Ovary (tissue), 9 donors: ENCODE data around the gene IGSF11. TPM values are rescaled to one million over a fixed set of nuclear protein-coding genes. Genes with fewer than 3 reads are reported as not detected.

Experiments used
- DNase-seq, 5 donors: peaks; one replicate each; pipeline ENCODE4 v3.0.0-alpha.2; 2019 to 2020
- H3K27ac ChIP-seq, 2 donors: fragments of 200-600 bp; one replicate each; pipeline versions ENCODE4 v1.5.1 to v1.8.0; 2019 to 2022
- H3K27me3 ChIP-seq: fragments of 200-600 bp; one replicate; pipeline ENCODE4 v1.8.0; 2022
- H3K36me3 ChIP-seq: fragments of 200-600 bp; sonication (generic); one replicate; pipeline ENCODE4 v1.5.1; 2019
- H3K4me1 ChIP-seq: one replicate; pipeline ENCODE4 v1.8.1; 2013; ENCODE audit warnings: mild to moderate bottlenecking, moderate library complexity; ENCODE audit not compliant: insufficient read depth
- H3K4me3 ChIP-seq: fragments of 200-600 bp; sonication (generic); one replicate; pipeline ENCODE4 v1.5.1; 2017
- H3K9me3 ChIP-seq, 2 donors: fragments of 200-600 bp in 1 of 2; sonication (generic) in 1 of 2; one replicate each; pipeline versions ENCODE4 v1.5.1 to v1.8.1; 2013 to 2019; ENCODE audit warnings: mild to moderate bottlenecking in 1 of 2, moderate library complexity in 1 of 2
- EP300 ChIP-seq: sonication (generic); formaldehyde crosslinking; IDR thresholded peaks from one replicate; pipeline ENCODE4 v1.6.1; 2017; ENCODE audit warnings: antibody characterized with exemption
- POLR2A ChIP-seq: fragments of 450-650 bp; IDR thresholded peaks from one replicate; pipeline ENCODE4 v1.6.1; 2017; ENCODE audit warnings: antibody characterized with exemption, mild to moderate bottlenecking, moderate library complexity
- WGBS, 3 donors: extraction: QIAGEN DNeasy Blood & Tissue Kit in 1 of 3; methylation state at CpG; one replicate each; pipeline versions ENCODE4 v1.1.5 to v1.1.7; 2013 to 2017; 5-methylcytosine and 5-hydroxymethylcytosine counted together
- intact Hi-C, 4 donors: fragments of 100-400 bp; cut with DNase I; formaldehyde crosslinking; loops; one replicate each; pipeline versions ENCODE4 v1.11.0 to v1.15.1; 2022 to 2023
- polyA plus RNA-seq, 2 donors: library from polyadenylated mRNA; stranded (reverse); fragments of 200-250 nt in 1 of 2; fragments of 350-450 nt in 1 of 2; fragmentation: Illumina TruSeq in 1 of 2; extraction: RNeasy Lipid Tissue Mini Kit (QIAGEN cat#74804) in 1 of 2; gene quantifications; one replicate each; pipeline ENCODE4 v1.2.3, GENCODE V29; 2013 to 2014
- total RNA-seq, 7 donors: library from RNA; depleted of rRNA in 2 of 7; stranded (reverse); fragments of >200 nt in 2 of 7; fragmentation: NEBNext Ultra II Directional in 3 of 7; extraction: Animal tissue kit (Norgen Biotek cat#: 25700) in 3 of 7; gene quantifications; one replicate each; pipeline versions ENCODE4 v1.1.0 to v1.2.4, GENCODE V29; 2016 to 2023
- TF ChIP-seq, protein P1 (sequence below), 3 donors: fragments of 450-650 bp in 2 of 3; fragments of 200-600 bp in 1 of 3; IDR thresholded peaks; one replicate each; pipeline versions ENCODE4 v1.5.1 to v1.8.0; 2016 to 2022; ENCODE audit warnings: antibody characterized with exemption in 3 of 3, mild to moderate bottlenecking in 1 of 3
- donor health status: DM: no; HTN: no; CAD: no; lungs with moderate emphysema.
- donor health status: DM: no; HTN: no; CAD: no.
- donor health status: Bipolar disorder and iron deficiency.
- donor health status: DM: yes; HTN: yes; CAD: no.
- donor health status: DM: no; HTN: no; CAD: no.
- donor health status: DM: yes; HTN: yes; CAD: no.

IGSF11 gene
- total and polyA plus RNA-seq, 9 donors = 8.9 to 22.3 (median 16.8) TPM

GRCh38 chr3:119018690-119019463 lies 15.8 kb downstream of the IGSF11 start:
- Histone ChIP-seq H3K36me3 (no peaks in the 10 kb centered on the region), H3K4me3 (no peak overlapping the region), H3K4me1 (peaks cover 8% of the 10 kb centered on the region), H3K27ac (no peak overlapping the region), H3K27me3 (no peaks in the 10 kb centered on the region), H3K9me3 (no peaks in the 10 kb centered on the region)
- DNase-seq = no peak
- intact Hi-C loops = no loop called here
- TF ChIP-seq POLR2A (no peak), EP300 (no peak)
- TF ChIP-seq, protein P1, sequence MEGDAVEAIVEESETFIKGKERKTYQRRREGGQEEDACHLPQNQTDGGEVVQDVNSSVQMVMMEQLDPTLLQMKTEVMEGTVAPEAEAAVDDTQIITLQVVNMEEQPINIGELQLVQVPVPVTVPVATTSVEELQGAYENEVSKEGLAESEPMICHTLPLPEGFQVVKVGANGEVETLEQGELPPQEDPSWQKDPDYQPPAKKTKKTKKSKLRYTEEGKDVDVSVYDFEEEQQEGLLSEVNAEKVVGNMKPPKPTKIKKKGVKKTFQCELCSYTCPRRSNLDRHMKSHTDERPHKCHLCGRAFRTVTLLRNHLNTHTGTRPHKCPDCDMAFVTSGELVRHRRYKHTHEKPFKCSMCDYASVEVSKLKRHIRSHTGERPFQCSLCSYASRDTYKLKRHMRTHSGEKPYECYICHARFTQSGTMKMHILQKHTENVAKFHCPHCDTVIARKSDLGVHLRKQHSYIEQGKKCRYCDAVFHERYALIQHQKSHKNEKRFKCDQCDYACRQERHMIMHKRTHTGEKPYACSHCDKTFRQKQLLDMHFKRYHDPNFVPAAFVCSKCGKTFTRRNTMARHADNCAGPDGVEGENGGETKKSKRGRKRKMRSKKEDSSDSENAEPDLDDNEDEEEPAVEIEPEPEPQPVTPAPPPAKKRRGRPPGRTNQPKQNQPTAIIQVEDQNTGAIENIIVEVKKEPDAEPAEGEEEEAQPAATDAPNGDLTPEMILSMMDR (IDR thresholded peaks at IDR 0.05) = no peak
- 94 to 100% (median 94%) methylated on average over 1 of the region's 1 CpG for WGBS, 3 donors

DNA sequence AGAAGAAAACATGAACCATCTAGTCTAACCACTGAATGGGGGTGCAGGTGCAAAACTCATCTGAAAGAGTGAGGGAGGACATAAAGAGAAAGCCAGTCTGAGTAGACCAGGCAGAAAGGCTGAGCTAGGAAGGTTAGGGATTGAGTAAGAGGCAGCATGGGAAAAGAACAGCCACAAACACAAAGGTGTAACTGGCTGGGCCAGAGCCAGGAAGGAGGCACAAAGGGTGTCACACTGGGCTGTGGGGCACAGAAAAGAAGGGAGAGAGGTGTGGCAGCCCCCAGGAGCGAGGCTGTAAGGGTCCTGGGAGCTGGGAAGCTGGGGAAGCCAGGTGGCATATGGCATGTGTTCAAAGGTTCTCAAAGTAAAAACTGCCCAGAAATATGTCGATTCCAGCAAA lies 18.7 kb downstream of the IGSF11 start:
- DNase-seq = no peak
- TF ChIP-seq POLR2A (no peak), EP300 (no peak)
- TF ChIP-seq, protein P1 (IDR thresholded peaks at IDR 0.05) = no peak
- Histone ChIP-seq H3K27ac (no peak overlapping the region), H3K27me3 (no peaks in the 10 kb centered on the region), H3K4me3 (no peak overlapping the region), H3K36me3 (no peaks in the 10 kb centered on the region), H3K4me1 (peaks cover 5% of the 10 kb centered on the region), H3K9me3 (no peaks in the 10 kb centered on the region)
- intact Hi-C loops = no loop called here
- whole genome bisulfite sequencing, 3 donors = 83 to 93% (median 92%) methylated on average over 2 of the region's 2 CpGs

DNA sequence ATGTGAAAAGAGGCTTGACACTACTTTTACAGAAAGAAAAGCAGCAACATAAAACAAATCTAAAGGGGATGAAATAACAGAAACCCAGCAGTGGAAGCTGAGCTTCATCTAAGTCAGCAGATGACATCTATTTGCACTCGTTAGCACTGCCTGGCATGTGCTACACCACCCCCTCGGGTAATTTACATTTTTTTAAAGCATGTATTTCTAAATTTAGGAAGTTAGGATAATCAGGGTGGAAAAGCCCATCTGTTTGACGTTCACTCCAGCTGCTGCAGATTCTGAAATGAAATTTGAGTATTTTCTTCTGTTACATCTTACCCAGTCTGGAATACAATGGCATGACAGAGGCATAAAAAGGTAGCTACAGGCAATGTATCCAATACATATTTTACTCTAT lies 20.7 kb downstream of the IGSF11 start:
- H3K27ac ChIP-seq = no peak overlapping the region
- no peak for DNase-seq
- WGBS, 3 donors = 5 to 14% (median 6%) methylated on average over 3 of the region's 3 CpGs
- H3K27me3 ChIP-seq = no peaks in the 10 kb centered on the region
- TF ChIP-seq EP300 (no peak), POLR2A (no peak)
- TF ChIP-seq, protein P1 (IDR thresholded peaks at IDR 0.05) = no peak
- no peaks in the 10 kb centered on the region for H3K36me3 ChIP-seq
- intact Hi-C loops = no loop called here
- no peak overlapping the region for H3K4me3 ChIP-seq
- H3K4me1 ChIP-seq = peaks cover 1% of the 10 kb centered on the region
- no peaks in the 10 kb centered on the region for H3K9me3 ChIP-seq

DNA sequence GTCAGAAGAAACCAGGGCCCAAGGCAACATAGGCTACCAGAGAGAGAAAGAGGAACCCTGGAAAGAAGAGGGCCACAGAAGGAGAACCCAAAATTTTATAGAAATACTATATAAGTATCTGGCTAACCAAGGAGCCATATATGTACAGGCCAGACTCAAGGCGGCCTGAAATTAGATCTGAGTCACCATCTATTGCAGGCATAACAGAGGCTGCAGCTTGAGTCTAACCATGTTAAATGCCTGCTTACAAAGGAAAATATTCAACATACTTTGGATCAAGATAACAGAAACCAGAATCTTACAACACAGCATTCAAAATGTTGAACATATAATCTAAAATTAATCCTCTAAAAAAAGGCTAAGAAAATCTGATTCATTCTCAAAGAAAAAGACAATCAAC lies 23.1 kb downstream of the IGSF11 start:
- no peaks in the 10 kb centered on the region for H3K4me1 ChIP-seq
- DNase-seq = no peak
- H3K4me3 ChIP-seq = no peak overlapping the region
- intact Hi-C loops = no loop called here
- TF ChIP-seq, protein P1 (IDR thresholded peaks at IDR 0.05) = no peak
- TF ChIP-seq EP300 = no peak
- no peak for TF ChIP-seq POLR2A
- no peaks in the 10 kb centered on the region for H3K27me3 ChIP-seq
- no peak overlapping the region for H3K27ac ChIP-seq
- H3K9me3 ChIP-seq = no peaks in the 10 kb centered on the region
- WGBS, 3 donors = 89 to 95% (median 92%) methylated on average over 1 of the region's 1 CpG
- no peaks in the 10 kb centered on the region for H3K36me3 ChIP-seq
